ENCODE data around the gene MBNL1. TPM values are rescaled to one million over a fixed set of nuclear protein-coding genes. Genes with fewer than 3 reads are reported as not detected.

The MBNL1 gene
- polyA plus RNA-seq, 4 donors, result 39.6 to 48.7 (median 40.6) TPM

- no peak for FAIRE-seq
- H3K9me3 ChIP-seq (ENCODE audit: control insufficient read depth in 2 of 2, insufficient read depth in 1 of 2, low read depth in 1 of 2, low read length in 1 of 2), result peaks cover 0 to 9% of the 10 kb centered on the region in 2 donors
- no peak overlapping the region for H3K4me3 ChIP-seq (ENCODE audit: low read depth in 1 of 3, low read length in 3 of 3)
- H3K36me3 ChIP-seq (ENCODE audit: control insufficient read depth in 3 of 3, insufficient read depth in 2 of 3, low read depth in 1 of 3, low read length in 3 of 3), result peaks cover 0 to 14% (median 0%) of the 10 kb centered on the region in 3 donors
- 91 to 95% (median 93%) methylated on average over 4 of the region's 4 CpGs for WGBS, 3 donors
- peak overlapping the region in 1 of 3 donors; percentile 27 for H3K27ac ChIP-seq (ENCODE audit: low read depth in 1 of 3, low read length in 2 of 3)
- no peaks in the 10 kb centered on the region for H3K27me3 ChIP-seq (ENCODE audit: control insufficient read depth in 3 of 3, insufficient read depth in 3 of 3, low read length in 3 of 3)
- no peak for DNase-seq
- no peaks in the 10 kb centered on the region for H3K4me1 ChIP-seq (ENCODE audit: control insufficient read depth in 3 of 3, insufficient read depth in 2 of 3, low read depth in 1 of 3, low read length in 2 of 3)
Observed at GRCh38 chr3:152373379-152373778, 104.7 kb downstream of the MBNL1 start.

DNA sequence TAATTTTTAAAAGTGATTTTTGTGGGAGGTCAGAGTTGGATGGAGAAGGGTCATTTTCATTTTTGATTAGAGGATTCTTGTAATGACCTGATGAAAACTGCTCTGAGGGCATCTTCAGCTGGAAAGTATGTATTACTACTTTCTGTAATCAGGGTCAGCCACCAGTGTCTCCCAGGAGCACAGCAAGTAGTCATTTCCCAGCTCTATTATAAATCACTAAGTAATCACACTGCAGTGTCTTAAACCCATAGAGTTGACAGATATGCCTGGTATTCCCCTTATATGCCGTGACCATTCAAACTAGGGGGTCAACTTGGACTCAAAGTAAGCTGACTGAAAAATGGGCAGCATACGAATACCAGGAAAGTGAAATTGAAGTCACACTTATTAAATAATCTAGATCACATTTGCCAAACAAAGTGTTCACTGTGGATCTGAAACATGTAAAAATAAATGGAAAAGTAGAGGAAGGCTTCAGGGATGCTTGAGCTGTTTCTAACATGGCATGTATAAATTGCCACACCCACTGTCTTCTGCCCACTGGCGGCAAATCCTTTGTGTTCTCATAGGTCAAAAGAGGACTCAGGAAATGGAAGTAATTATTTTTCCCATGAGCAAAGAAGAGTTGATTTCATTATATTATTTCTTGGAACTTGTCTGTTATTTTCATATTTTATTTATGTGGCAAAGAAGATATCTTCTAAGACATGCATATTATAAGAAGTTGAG is 105.7 kb downstream of the MBNL1 start:
- no peak overlapping the region for H3K4me3 ChIP-seq (ENCODE audit: low read depth in 1 of 3, low read length in 3 of 3)
- no peak for FAIRE-seq
- peaks cover 0 to 17% (median 0%) of the 10 kb centered on the region in 3 donors for H3K36me3 ChIP-seq (ENCODE audit: control insufficient read depth in 3 of 3, insufficient read depth in 2 of 3, low read depth in 1 of 3, low read length in 3 of 3)
- no peaks in the 10 kb centered on the region for H3K4me1 ChIP-seq (ENCODE audit: control insufficient read depth in 3 of 3, insufficient read depth in 2 of 3, low read depth in 1 of 3, low read length in 2 of 3)
- no peak overlapping the region for H3K27ac ChIP-seq (ENCODE audit: low read depth in 1 of 3, low read length in 2 of 3)
- no peaks in the 10 kb centered on the region for H3K27me3 ChIP-seq (ENCODE audit: control insufficient read depth in 3 of 3, insufficient read depth in 3 of 3, low read length in 3 of 3)
- WGBS, 3 donors, result 73 to 89% (median 74%) methylated on average over 3 of the region's 3 CpGs
- no peak for DNase-seq
- H3K9me3 ChIP-seq (ENCODE audit: control insufficient read depth in 2 of 2, insufficient read depth in 1 of 2, low read depth in 1 of 2, low read length in 1 of 2), result peaks cover 0 to 9% of the 10 kb centered on the region in 2 donors

DNA sequence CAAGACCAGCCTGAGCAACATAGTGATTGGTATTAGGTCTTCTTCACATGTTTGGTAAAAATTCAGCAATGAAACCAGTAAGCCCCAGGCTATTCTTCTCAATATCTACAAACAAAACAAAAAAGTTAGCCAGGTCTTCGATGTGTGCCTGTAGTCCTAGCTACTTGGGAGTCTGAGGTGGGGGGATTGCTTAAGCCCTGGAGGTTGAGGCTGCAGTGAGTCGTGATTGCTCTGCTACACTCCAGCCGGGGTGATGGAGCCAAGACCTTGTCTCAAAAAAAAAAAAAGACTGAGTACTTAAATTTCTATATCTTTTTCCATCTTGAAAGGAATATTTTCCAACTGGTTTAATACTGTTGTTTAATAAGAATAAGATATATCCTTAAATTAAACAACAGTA is 106.8 kb downstream of the MBNL1 start:
- Histone ChIP-seq H3K4me1 (ENCODE audit: control insufficient read depth in 3 of 3, insufficient read depth in 2 of 3, low read depth in 1 of 3, low read length in 2 of 3) (no peaks in the 10 kb centered on the region), H3K9me3 (ENCODE audit: control insufficient read depth in 2 of 2, insufficient read depth in 1 of 2, low read depth in 1 of 2, low read length in 1 of 2) (peaks cover 0 to 9% of the 10 kb centered on the region in 2 donors), H3K36me3 (ENCODE audit: control insufficient read depth in 3 of 3, insufficient read depth in 2 of 3, low read depth in 1 of 3, low read length in 3 of 3) (peaks cover 0 to 17% (median 0%) of the 10 kb centered on the region in 3 donors), H3K4me3 (ENCODE audit: low read depth in 1 of 3, low read length in 3 of 3) (no peak overlapping the region), H3K27me3 (ENCODE audit: control insufficient read depth in 3 of 3, insufficient read depth in 3 of 3, low read length in 3 of 3) (no peaks in the 10 kb centered on the region), H3K27ac (ENCODE audit: low read depth in 1 of 3, low read length in 2 of 3) (no peak overlapping the region)
- WGBS, 3 donors, result 86 to 92% (median 86%) methylated on average over 3 of the region's 3 CpGs
- FAIRE-seq (no peak), DNase-seq (no peak)

DNA sequence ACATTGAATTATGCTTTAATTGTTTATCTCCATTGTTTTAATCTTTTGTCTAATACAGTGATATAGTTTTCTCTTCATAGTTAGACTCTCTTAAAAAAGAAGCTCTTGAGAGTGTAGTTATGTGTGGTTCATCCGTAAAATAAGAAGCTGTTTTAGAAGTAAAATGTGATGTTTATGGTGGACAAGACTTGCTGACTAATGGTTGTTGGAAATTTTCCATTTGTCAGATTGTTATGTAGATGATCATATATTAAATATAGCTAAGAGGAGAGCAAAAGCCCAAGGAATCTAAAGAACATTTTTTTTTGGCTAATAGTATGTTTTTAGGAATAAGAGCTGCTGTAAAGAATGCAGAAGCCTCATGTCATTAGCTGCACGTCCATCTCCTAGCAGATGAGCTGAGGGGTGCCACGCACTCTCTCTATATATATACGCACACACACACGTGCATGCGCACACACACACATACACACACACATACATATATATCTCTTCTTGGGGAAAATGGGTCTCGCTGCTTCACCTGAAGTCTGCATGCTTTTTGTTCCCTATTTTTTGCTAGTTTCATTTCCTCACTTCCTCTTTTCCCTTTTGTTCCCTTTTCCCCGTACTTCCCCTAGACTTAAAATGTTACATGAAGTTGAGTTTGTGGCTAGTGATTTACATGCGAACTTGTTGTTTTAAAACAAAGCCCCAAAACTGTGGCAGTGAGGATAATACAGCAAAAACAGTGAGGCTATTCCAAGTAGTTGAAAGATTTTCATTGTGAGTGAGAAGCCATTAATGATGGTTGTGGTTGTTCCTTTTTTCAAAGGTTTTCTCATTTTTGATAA is 107.8 kb downstream of the MBNL1 start:
- Histone ChIP-seq H3K4me1 (ENCODE audit: control insufficient read depth in 3 of 3, insufficient read depth in 2 of 3, low read depth in 1 of 3, low read length in 2 of 3) (no peaks in the 10 kb centered on the region), H3K4me3 (ENCODE audit: low read depth in 1 of 3, low read length in 3 of 3) (no peak overlapping the region), H3K9me3 (ENCODE audit: control insufficient read depth in 2 of 2, insufficient read depth in 1 of 2, low read depth in 1 of 2, low read length in 1 of 2) (peaks cover 0 to 5% of the 10 kb centered on the region in 2 donors), H3K27ac (ENCODE audit: low read depth in 1 of 3, low read length in 2 of 3) (peak overlapping the region in 1 of 3 donors; percentile 11), H3K36me3 (ENCODE audit: control insufficient read depth in 3 of 3, insufficient read depth in 2 of 3, low read depth in 1 of 3, low read length in 3 of 3) (peaks cover 0 to 17% (median 0%) of the 10 kb centered on the region in 3 donors), H3K27me3 (ENCODE audit: control insufficient read depth in 3 of 3, insufficient read depth in 3 of 3, low read length in 3 of 3) (no peaks in the 10 kb centered on the region)
- DNase-seq (no peak), FAIRE-seq (no peak)
- 66 to 89% (median 86%) methylated on average over 9 of the region's 9 CpGs for WGBS, 3 donors

GRCh38 chr3:152377184-152377570 is 108.4 kb downstream of the MBNL1 start:
- Histone ChIP-seq H3K27me3 (ENCODE audit: control insufficient read depth in 3 of 3, insufficient read depth in 3 of 3, low read length in 3 of 3) (no peaks in the 10 kb centered on the region), H3K9me3 (ENCODE audit: control insufficient read depth in 2 of 2, insufficient read depth in 1 of 2, low read depth in 1 of 2, low read length in 1 of 2) (peaks cover 0 to 5% of the 10 kb centered on the region in 2 donors), H3K4me3 (ENCODE audit: low read depth in 1 of 3, low read length in 3 of 3) (no peak overlapping the region), H3K36me3 (ENCODE audit: control insufficient read depth in 3 of 3, insufficient read depth in 2 of 3, low read depth in 1 of 3, low read length in 3 of 3) (peaks cover 0 to 17% (median 0%) of the 10 kb centered on the region in 3 donors), H3K4me1 (ENCODE audit: control insufficient read depth in 3 of 3, insufficient read depth in 2 of 3, low read depth in 1 of 3, low read length in 2 of 3) (no peaks in the 10 kb centered on the region), H3K27ac (ENCODE audit: low read depth in 1 of 3, low read length in 2 of 3) (peak overlapping the region in 1 of 3 donors; percentile 11)
- FAIRE-seq, result no peak
- no peak for DNase-seq
- WGBS, 3 donors, result 88 to 90% (median 89%) methylated on average over 4 of the region's 4 CpGs

DNA sequence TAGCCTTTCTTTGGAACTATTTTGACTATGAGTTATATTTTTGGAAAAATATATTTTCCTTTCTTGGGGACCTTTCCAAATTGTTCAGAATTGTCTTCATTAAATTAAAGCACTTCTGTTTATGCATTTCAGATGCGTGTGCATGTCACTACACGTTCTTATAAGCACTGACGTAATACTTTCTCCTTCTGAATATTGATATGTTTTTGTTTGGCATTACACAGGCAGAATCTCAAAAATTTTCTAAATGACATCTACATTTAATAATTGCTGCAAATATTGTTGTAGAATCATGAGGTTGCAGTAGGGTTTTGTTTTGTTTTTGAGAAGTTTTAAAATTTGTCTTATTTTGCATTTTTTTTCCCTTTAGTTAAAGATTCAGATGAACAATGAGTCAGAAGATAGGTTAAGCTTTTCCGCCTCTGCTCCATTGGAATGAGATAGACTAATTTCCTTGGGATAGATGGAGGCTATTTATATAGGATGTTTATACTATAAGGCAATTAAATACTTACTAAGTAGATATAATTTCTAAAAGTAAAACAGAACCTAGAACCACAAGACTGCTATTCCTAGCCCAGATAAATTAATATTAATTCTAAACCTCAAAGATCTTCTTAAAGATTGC is 110.8 kb downstream of the MBNL1 start:
- 78 to 88% (median 82%) methylated on average over 4 of the region's 4 CpGs for WGBS, 3 donors
- peaks cover 0 to 8% (median 0%) of the 10 kb centered on the region in 3 donors for H3K36me3 ChIP-seq (ENCODE audit: control insufficient read depth in 3 of 3, insufficient read depth in 2 of 3, low read depth in 1 of 3, low read length in 3 of 3)
- H3K27ac ChIP-seq (ENCODE audit: low read depth in 1 of 3, low read length in 2 of 3), result no peak overlapping the region
- DNase-seq (no peak), FAIRE-seq (no peak)
- peaks cover 0 to 8% (median 0%) of the 10 kb centered on the region in 3 donors for H3K4me1 ChIP-seq (ENCODE audit: control insufficient read depth in 3 of 3, insufficient read depth in 2 of 3, low read depth in 1 of 3, low read length in 2 of 3)
- H3K4me3 ChIP-seq (ENCODE audit: low read depth in 1 of 3, low read length in 3 of 3), result no peak overlapping the region
- H3K27me3 ChIP-seq (ENCODE audit: control insufficient read depth in 3 of 3, insufficient read depth in 3 of 3, low read length in 3 of 3), result no peaks in the 10 kb centered on the region
- no peaks in the 10 kb centered on the region for H3K9me3 ChIP-seq (ENCODE audit: control insufficient read depth in 2 of 2, insufficient read depth in 1 of 2, low read depth in 1 of 2, low read length in 1 of 2)

GRCh38 chr3:152380043-152380442 is 111.3 kb downstream of the MBNL1 start:
- FAIRE-seq (no peak), DNase-seq (no peak)
- no peaks in the 10 kb centered on the region for H3K27me3 ChIP-seq (ENCODE audit: control insufficient read depth in 3 of 3, insufficient read depth in 3 of 3, low read length in 3 of 3)
- peaks cover 0 to 8% (median 0%) of the 10 kb centered on the region in 3 donors for H3K36me3 ChIP-seq (ENCODE audit: control insufficient read depth in 3 of 3, insufficient read depth in 2 of 3, low read depth in 1 of 3, low read length in 3 of 3)
- 41 to 59% (median 58%) methylated on average over 3 of the region's 3 CpGs for WGBS, 3 donors
- H3K27ac ChIP-seq (ENCODE audit: low read depth in 1 of 3, low read length in 2 of 3), result no peak overlapping the region
- peaks cover 0 to 8% (median 0%) of the 10 kb centered on the region in 3 donors for H3K4me1 ChIP-seq (ENCODE audit: control insufficient read depth in 3 of 3, insufficient read depth in 2 of 3, low read depth in 1 of 3, low read length in 2 of 3)
- no peaks in the 10 kb centered on the region for H3K9me3 ChIP-seq (ENCODE audit: control insufficient read depth in 2 of 2, insufficient read depth in 1 of 2, low read depth in 1 of 2, low read length in 1 of 2)
- H3K4me3 ChIP-seq (ENCODE audit: low read depth in 1 of 3, low read length in 3 of 3), result no peak overlapping the region

- Histone ChIP-seq H3K27ac (ENCODE audit: low read depth in 1 of 3, low read length in 2 of 3) (no peak overlapping the region), H3K36me3 (ENCODE audit: control insufficient read depth in 3 of 3, insufficient read depth in 2 of 3, low read depth in 1 of 3, low read length in 3 of 3) (peaks cover 0 to 6% (median 0%) of the 10 kb centered on the region in 3 donors), H3K9me3 (ENCODE audit: control insufficient read depth in 2 of 2, insufficient read depth in 1 of 2, low read depth in 1 of 2, low read length in 1 of 2) (no peaks in the 10 kb centered on the region), H3K27me3 (ENCODE audit: control insufficient read depth in 3 of 3, insufficient read depth in 3 of 3, low read length in 3 of 3) (no peaks in the 10 kb centered on the region), H3K4me3 (ENCODE audit: low read depth in 1 of 3, low read length in 3 of 3) (no peak overlapping the region), H3K4me1 (ENCODE audit: control insufficient read depth in 3 of 3, insufficient read depth in 2 of 3, low read depth in 1 of 3, low read length in 2 of 3) (peaks cover 0 to 8% (median 0%) of the 10 kb centered on the region in 3 donors)
- FAIRE-seq (no peak), DNase-seq (no peak)
- WGBS, 3 donors, result 52 to 68% (median 58%) methylated on average over 2 of the region's 2 CpGs
Observed at GRCh38 chr3:152381881-152382295, 113.2 kb downstream of the MBNL1 start.
